Neutrophil (primary cell): ENCODE measurements around the gene FAM240A.

Source experiments
- H3K27ac ChIP-seq: fragments of 200-600 bp; sonication (generic); 2 replicates; pipeline ENCODE4 v1.5.1; 2016; ENCODE audit warnings: mild to moderate bottlenecking, moderate library complexity
- H3K27me3 ChIP-seq: fragments of 200-600 bp; sonication (generic); 2 replicates; pipeline ENCODE4 v1.6.0; 2016; ENCODE audit warnings: mild to moderate bottlenecking
- H3K36me3 ChIP-seq: fragments of 200-600 bp; sonication (generic); 2 replicates; pipeline ENCODE4 v1.5.1; 2017
- H3K4me1 ChIP-seq, 2 experiments: fragments of 200-600 bp in 1 of 2; sonication (generic) in 1 of 2; 1 replicate in 1 of 2; 2 replicates in 1 of 2; pipeline versions ENCODE4 v1.5.1 to v1.6.1; 2013 to 2016; ENCODE audit warnings: low read depth in 1 of 2, low read length in 1 of 2, mild to moderate bottlenecking in 1 of 2, moderate library complexity in 1 of 2; ENCODE audit not compliant: control insufficient read depth in 1 of 2, insufficient read depth in 1 of 2
- H3K4me3 ChIP-seq, 2 experiments: fragments of 200-600 bp in 1 of 2; sonication (generic) in 1 of 2; 1 replicate in 1 of 2; 2 replicates in 1 of 2; pipeline ENCODE4 v1.5.1; 2013 to 2016; ENCODE audit warnings: low read depth in 1 of 2, low read length in 1 of 2, mild to moderate bottlenecking in 1 of 2, moderate library complexity in 1 of 2
- H3K9me3 ChIP-seq: fragments of 200-600 bp; sonication (generic); 2 replicates; pipeline ENCODE4 v1.5.1; 2016
- CTCF ChIP-seq: fragments of 200-600 bp; sonication (generic); IDR thresholded peaks from 2 replicates; pipeline ENCODE4 v1.5.1; 2016; ENCODE audit warnings: antibody characterized with exemption

Gene FAM240A

DNA sequence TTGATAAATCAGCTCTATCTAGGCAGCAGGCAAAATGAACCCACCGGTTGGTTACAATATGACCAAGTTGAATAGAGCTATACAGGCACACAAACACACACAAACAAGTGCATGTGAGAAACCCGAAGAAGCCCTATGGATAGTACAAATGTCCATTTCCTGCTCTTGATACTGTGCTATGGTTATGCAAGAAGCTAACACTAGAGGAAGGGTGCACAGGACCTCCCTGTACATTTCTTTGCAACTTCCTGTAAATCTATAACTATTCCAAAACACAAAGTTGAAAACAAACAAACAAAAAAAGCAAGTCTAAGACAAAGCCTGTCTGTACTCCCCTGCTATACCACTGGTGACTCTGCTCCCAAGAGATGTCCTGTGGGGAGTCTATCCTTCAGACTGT, 8.2 kb upstream of the FAM240A start:
- H3K4me3 ChIP-seq, result no peak overlapping the region
- no peak for TF ChIP-seq CTCF
- no peak overlapping the region for H3K27ac ChIP-seq
- H3K27me3 ChIP-seq, result no peaks in the 10 kb centered on the region
- H3K4me1 ChIP-seq, result peaks cover 3 to 4% of the 10 kb centered on the region in 2 experiments
- no peaks in the 10 kb centered on the region for H3K36me3 ChIP-seq
- no peaks in the 10 kb centered on the region for H3K9me3 ChIP-seq

- no peaks in the 10 kb centered on the region for H3K36me3 ChIP-seq
- TF ChIP-seq CTCF, result no peak
- no peak overlapping the region for H3K4me3 ChIP-seq
- no peaks in the 10 kb centered on the region for H3K27me3 ChIP-seq
- no peak overlapping the region for H3K27ac ChIP-seq
- H3K9me3 ChIP-seq, result no peaks in the 10 kb centered on the region
- peaks cover 3 to 4% of the 10 kb centered on the region in 2 experiments for H3K4me1 ChIP-seq
Observed at GRCh38 chr3:46607603-46608028, 4.7 kb upstream of the FAM240A start.

DNA sequence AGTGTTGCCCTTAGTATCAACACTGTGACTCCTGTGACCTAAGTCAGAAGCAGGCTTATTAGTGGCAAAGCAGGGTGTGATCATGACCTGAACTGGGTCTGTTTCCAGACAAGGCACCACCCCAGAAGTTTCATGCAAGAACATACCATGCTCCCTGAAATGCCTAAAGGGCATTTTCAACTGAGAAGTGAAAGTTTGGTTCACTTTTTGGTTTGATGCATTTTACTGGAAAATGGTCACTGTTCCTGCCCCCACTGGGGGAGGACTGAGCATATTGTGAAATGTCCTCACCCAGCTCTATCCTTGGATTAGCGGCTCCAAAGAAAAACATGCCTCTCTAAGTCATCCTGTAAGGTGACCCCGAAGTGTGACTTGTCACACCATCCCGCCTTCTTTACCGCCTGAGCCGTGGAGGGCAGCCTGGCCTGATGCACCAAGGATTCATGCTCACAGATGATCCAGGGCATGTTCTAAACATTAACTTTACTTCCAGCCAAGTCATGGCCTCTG, 3.1 kb upstream of the FAM240A start:
- no peak overlapping the region for H3K27ac ChIP-seq
- H3K27me3 ChIP-seq, result no peaks in the 10 kb centered on the region
- no peaks in the 10 kb centered on the region for H3K36me3 ChIP-seq
- H3K4me1 ChIP-seq, result no peaks in the 10 kb centered on the region
- no peak for TF ChIP-seq CTCF
- H3K9me3 ChIP-seq, result no peaks in the 10 kb centered on the region
- H3K4me3 ChIP-seq, result no peak overlapping the region

DNA sequence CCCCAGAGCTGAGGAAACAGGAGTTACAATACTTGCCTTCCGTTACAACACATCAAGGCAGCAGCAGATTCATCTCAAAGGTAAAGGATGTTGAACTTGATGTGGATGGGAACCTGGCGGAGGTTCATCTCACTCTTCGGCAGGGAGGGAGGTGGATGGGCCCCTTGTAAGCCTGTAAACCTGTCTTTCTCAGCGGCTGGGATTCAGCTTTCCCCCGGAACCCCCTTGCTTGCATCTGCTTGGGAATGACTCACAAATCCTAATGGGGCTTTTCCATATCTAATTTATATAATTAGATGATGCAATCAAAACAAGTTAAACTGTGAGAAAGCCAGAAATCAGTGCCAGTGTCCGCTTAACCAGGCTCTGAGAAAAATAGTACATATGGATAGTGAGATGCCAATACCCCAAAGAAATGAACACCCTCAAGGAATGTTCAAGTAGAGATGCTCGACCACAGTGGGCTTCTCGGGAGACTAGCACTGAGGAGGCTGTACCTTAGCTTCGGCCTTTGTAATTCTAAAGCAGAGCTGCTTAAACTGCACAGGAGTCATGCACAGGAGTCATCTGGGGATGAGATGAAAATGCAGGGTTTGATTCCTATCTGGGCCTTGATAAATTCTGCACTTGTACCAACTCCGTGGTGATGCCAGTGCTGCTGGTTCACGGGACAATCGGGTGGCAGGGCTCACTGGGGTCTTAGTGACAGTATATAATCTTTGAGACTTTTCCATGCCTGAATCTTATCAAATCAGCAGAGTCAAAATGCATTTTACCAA, 2.2 kb upstream of the FAM240A start:
- Histone ChIP-seq H3K27me3 (no peaks in the 10 kb centered on the region), H3K9me3 (no peaks in the 10 kb centered on the region), H3K4me3 (no peak overlapping the region), H3K27ac (no peak overlapping the region), H3K4me1 (no peaks in the 10 kb centered on the region), H3K36me3 (no peaks in the 10 kb centered on the region)
- no peak for TF ChIP-seq CTCF

DNA sequence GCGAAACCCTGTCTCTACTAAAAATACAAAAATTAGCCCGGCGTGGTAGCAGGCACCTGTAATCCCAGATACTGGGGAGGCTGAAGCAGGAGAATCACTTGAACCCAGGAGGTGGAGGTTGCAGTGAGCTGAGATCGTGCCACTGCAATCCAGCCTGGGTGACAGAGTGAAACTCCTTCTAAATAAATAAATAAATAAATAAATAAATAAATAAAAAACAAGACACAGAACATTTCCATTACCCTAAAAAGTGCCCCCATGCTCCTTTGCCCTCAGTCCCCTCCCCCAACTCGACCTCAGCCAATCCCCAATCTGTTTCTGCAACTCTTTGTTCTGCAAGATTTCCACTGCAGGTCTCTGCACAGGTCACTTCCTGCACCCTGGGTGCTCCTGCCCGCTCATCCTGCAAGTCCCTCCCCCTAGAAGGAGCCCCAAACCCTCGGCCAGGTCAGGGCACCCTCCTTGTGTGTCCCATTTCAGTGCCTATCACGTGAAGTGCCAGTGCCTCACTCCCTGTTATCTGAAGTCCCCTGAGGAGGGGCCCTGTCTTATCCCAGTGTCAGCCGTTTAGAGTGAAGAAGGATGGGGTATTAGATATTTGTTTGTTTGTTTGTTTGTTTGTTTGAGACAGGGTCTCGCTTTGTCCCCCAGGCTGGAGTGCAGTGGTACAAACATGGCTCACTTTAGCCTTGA, 1.1 kb downstream of the FAM240A start:
- Histone ChIP-seq H3K27me3 (no peaks in the 10 kb centered on the region), H3K4me1 (no peaks in the 10 kb centered on the region), H3K4me3 (no peak overlapping the region), H3K36me3 (no peaks in the 10 kb centered on the region), H3K9me3 (no peaks in the 10 kb centered on the region), H3K27ac (no peak overlapping the region)
- no peak for TF ChIP-seq CTCF
